ENCODE measurements around the gene EPHA8.

Gene EPHA8

DNA sequence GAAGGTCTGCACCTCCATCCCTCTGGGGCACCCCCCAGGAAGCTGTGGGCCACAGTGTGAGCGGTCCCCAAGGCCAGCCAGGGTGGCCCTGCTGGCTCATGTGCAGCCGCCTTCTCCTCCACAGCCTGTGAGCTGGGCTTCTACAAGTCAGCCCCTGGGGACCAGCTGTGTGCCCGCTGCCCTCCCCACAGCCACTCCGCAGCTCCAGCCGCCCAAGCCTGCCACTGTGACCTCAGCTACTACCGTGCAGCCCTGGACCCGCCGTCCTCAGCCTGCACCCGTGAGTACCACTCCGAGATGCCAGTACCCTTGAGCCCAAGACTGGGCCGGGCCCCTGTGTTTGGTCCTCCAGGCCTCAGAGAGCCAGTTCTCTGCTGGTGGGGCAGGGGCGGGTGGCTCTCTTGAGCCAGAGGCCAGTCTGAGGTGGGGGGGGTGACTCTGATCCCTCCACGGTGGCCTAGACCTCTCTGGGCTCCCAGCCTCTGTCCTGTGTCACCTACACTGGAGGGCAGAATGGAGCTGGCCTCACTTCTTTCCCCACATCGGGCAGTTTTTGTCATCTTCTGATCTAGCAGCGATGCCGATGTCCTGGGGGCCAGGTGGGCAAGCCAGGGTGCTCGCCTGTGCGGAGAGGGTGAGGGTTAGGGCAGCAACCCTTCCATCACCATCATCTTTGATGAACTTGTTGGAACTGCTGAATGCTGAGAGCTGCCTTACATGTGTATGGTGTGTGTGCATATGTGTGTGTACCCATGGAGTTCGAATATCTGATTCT, 23.3 kb downstream of the EPHA8 start:
- Histone ChIP-seq H2BK120ac (ENCODE audit: insufficient read depth, low read length, poor library complexity) (no peak overlapping the region), H3K79me2 (ENCODE audit: control insufficient read depth, insufficient read depth, low read length, poor library complexity) (no peaks in the 10 kb centered on the region), H3K4ac (ENCODE audit: low read depth, low read length) (no peak overlapping the region), H3K36me3 (ENCODE audit: control insufficient read depth in 1 of 2, insufficient read depth in 2 of 2, low read length in 2 of 2) (no peaks in the 10 kb centered on the region), H4K91ac (ENCODE audit: low read depth, low read length) (no peak overlapping the region), H4K8ac (ENCODE audit: low read depth, low read length) (no peak overlapping the region), H3K4me2 (ENCODE audit: low read length) (no peak overlapping the region), H2BK12ac (ENCODE audit: low read length) (no peak overlapping the region), H3K79me1 (ENCODE audit: low read length) (no peaks in the 10 kb centered on the region), H3K9ac (ENCODE audit: low read length) (no peak overlapping the region), H3K4me3 (ENCODE audit: low read depth, low read length) (no peak overlapping the region), H3K9me3 (ENCODE audit: insufficient read depth, low read depth, low read length) (no peaks in the 10 kb centered on the region), H3K27ac (ENCODE audit: low read depth, low read length) (no peak overlapping the region), H4K12ac (ENCODE audit: low read depth, low read length) (no peak overlapping the region), H2BK5ac (ENCODE audit: low read depth, low read length, poor library complexity) (no peak overlapping the region), H3K14ac (ENCODE audit: low read length) (no peak overlapping the region), H3K23ac (ENCODE audit: low read length) (no peak overlapping the region), H3K4me1 (ENCODE audit: control insufficient read depth in 1 of 2, insufficient read depth in 2 of 2, low read length in 2 of 2) (no peaks in the 10 kb centered on the region), H3K18ac (ENCODE audit: low read length) (no peak overlapping the region), H2AK5ac (ENCODE audit: low read length) (no peak overlapping the region), H2AFZ (ENCODE audit: insufficient read depth, low read length, poor library complexity) (no peak overlapping the region), H3K27me3 (ENCODE audit: insufficient read depth, low read length) (no peaks in the 10 kb centered on the region)
- DNase-seq: no peak
- no CpG with 5 or more reads among the region's 19 CpGs for WGBS (ENCODE audit: extremely low coverage, insufficient coverage, insufficient read length)

DNA sequence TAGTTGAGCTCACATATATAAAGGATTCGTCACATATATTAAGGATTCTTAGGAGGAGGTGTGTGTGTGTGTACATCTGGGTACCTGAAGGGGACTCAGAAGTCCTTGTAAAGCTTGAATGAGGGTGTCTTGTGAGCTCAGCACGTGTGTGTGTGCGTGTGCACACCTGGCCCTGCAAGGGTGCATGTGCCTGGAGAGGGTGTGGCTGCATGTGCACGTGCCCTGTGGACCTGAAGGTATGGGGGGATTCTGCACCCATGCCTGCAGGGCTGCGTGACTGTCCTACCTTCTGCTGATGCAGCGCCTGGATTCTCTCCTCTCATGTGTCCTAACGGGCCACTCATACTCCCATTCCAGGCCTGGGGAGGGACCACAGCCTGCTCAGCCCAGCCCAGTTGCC, 24.0 kb downstream of the EPHA8 start:
- no peak overlapping the region for H3K14ac ChIP-seq (ENCODE audit: low read length)
- H4K8ac ChIP-seq (ENCODE audit: low read depth, low read length): no peak overlapping the region

DNA sequence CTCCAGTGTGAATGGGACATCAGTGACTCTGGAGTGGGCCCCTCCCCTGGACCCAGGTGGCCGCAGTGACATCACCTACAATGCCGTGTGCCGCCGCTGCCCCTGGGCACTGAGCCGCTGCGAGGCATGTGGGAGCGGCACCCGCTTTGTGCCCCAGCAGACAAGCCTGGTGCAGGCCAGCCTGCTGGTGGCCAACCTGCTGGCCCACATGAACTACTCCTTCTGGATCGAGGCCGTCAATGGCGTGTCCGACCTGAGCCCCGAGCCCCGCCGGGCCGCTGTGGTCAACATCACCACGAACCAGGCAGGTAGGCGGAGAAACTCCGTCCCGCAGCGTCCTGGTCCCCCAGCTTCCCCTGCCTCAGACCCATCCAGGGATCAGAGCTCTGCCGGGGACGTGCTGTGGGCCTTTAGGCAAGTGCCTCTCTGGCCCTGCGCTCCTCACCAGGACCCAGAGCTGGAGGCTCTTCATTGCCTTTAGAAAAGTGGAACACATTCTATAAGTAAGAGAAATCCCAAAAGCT, 25.7 kb downstream of the EPHA8 start:
- no peak overlapping the region for H4K91ac ChIP-seq (ENCODE audit: low read depth, low read length)
- H2AK5ac ChIP-seq (ENCODE audit: low read length): no peak overlapping the region
- no peaks in the 10 kb centered on the region for H3K36me3 ChIP-seq (ENCODE audit: control insufficient read depth in 1 of 2, insufficient read depth in 2 of 2, low read length in 2 of 2)
- H2AFZ ChIP-seq (ENCODE audit: insufficient read depth, low read length, poor library complexity): no peak overlapping the region
- H3K18ac ChIP-seq (ENCODE audit: low read length): no peak overlapping the region
- no peak overlapping the region for H2BK120ac ChIP-seq (ENCODE audit: insufficient read depth, low read length, poor library complexity)
- no peak overlapping the region for H3K4me3 ChIP-seq (ENCODE audit: low read depth, low read length)
- peaks cover 2% of the 10 kb centered on the region for H3K27me3 ChIP-seq (ENCODE audit: insufficient read depth, low read length)
- H3K79me1 ChIP-seq (ENCODE audit: low read length): no peaks in the 10 kb centered on the region
- H3K9ac ChIP-seq (ENCODE audit: low read length): no peak overlapping the region
- H4K12ac ChIP-seq (ENCODE audit: low read depth, low read length): no peak overlapping the region
- peaks cover 3% of the 10 kb centered on the region for H3K9me3 ChIP-seq (ENCODE audit: insufficient read depth, low read depth, low read length)
- no peak overlapping the region for H4K8ac ChIP-seq (ENCODE audit: low read depth, low read length)
- H3K23ac ChIP-seq (ENCODE audit: low read length): no peak overlapping the region
- no peak for DNase-seq
- H2BK12ac ChIP-seq (ENCODE audit: low read length): no peak overlapping the region
- no peak overlapping the region for H3K4me2 ChIP-seq (ENCODE audit: low read length)
- no peak overlapping the region for H3K27ac ChIP-seq (ENCODE audit: low read depth, low read length)
- no CpG with 5 or more reads among the region's 24 CpGs for WGBS (ENCODE audit: extremely low coverage, insufficient coverage, insufficient read length)
- H3K4ac ChIP-seq (ENCODE audit: low read depth, low read length): no peak overlapping the region
- H3K79me2 ChIP-seq (ENCODE audit: control insufficient read depth, insufficient read depth, low read length, poor library complexity): no peaks in the 10 kb centered on the region
- H3K14ac ChIP-seq (ENCODE audit: low read length): no peak overlapping the region
- no peaks in the 10 kb centered on the region for H3K4me1 ChIP-seq (ENCODE audit: control insufficient read depth in 1 of 2, insufficient read depth in 2 of 2, low read length in 2 of 2)
- H2BK5ac ChIP-seq (ENCODE audit: low read depth, low read length, poor library complexity): no peak overlapping the region

More for the DNA sequence above, 24.0 kb downstream of the EPHA8 start:
- H3K23ac ChIP-seq (ENCODE audit: low read length): no peak overlapping the region
- peak overlapping the region; percentile 32 for H3K4me3 ChIP-seq (ENCODE audit: low read depth, low read length)
- H3K79me1 ChIP-seq (ENCODE audit: low read length): no peaks in the 10 kb centered on the region
- no peak overlapping the region for H3K9ac ChIP-seq (ENCODE audit: low read length)
- no peak overlapping the region for H2BK5ac ChIP-seq (ENCODE audit: low read depth, low read length, poor library complexity)
- H3K27ac ChIP-seq (ENCODE audit: low read depth, low read length): no peak overlapping the region
- H2AK5ac ChIP-seq (ENCODE audit: low read length): no peak overlapping the region
- H3K4me1 ChIP-seq (ENCODE audit: control insufficient read depth in 1 of 2, insufficient read depth in 2 of 2, low read length in 2 of 2): no peaks in the 10 kb centered on the region
- no CpG with 5 or more reads among the region's 7 CpGs for WGBS (ENCODE audit: extremely low coverage, insufficient coverage, insufficient read length)
- H3K4ac ChIP-seq (ENCODE audit: low read depth, low read length): no peak overlapping the region
- no peak overlapping the region for H2BK12ac ChIP-seq (ENCODE audit: low read length)
- no peak overlapping the region for H2BK120ac ChIP-seq (ENCODE audit: insufficient read depth, low read length, poor library complexity)
- H3K36me3 ChIP-seq (ENCODE audit: control insufficient read depth in 1 of 2, insufficient read depth in 2 of 2, low read length in 2 of 2): no peaks in the 10 kb centered on the region
- no peaks in the 10 kb centered on the region for H3K27me3 ChIP-seq (ENCODE audit: insufficient read depth, low read length)
- H3K18ac ChIP-seq (ENCODE audit: low read length): no peak overlapping the region
- no peaks in the 10 kb centered on the region for H3K79me2 ChIP-seq (ENCODE audit: control insufficient read depth, insufficient read depth, low read length, poor library complexity)
- H3K9me3 ChIP-seq (ENCODE audit: insufficient read depth, low read depth, low read length): no peaks in the 10 kb centered on the region
- no peak overlapping the region for H3K4me2 ChIP-seq (ENCODE audit: low read length)
- H4K12ac ChIP-seq (ENCODE audit: low read depth, low read length): no peak overlapping the region
- no peak for DNase-seq
- H4K91ac ChIP-seq (ENCODE audit: low read depth, low read length): no peak overlapping the region
- H2AFZ ChIP-seq (ENCODE audit: insufficient read depth, low read length, poor library complexity): no peak overlapping the region

DNA sequence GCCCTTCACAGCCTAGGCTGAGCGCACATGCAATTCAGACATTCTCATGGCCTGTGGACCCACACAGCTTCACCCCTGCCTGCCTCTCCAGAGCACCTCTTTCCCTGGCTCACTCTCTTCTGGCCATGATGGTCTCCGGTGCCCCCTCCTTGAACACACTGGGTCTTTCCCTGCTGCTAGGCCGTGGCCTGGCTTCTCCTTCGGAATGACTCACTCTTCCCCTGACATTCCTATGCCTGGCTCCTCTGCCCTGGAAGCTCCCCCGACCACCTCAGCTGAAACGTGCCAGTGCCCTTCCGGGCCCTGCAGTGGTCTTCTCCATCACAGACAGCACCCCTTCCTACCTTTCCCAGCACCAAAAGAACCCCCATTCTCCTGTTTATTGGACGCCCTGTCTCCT, 28.3 kb downstream of the EPHA8 start:
- Histone ChIP-seq H2BK12ac (ENCODE audit: low read length) (no peak overlapping the region), H2BK5ac (ENCODE audit: low read depth, low read length, poor library complexity) (no peak overlapping the region)
- WGBS (ENCODE audit: extremely low coverage, insufficient coverage, insufficient read length): no CpG with 5 or more reads among the region's 8 CpGs

More for the DNA sequence above, 28.3 kb downstream of the EPHA8 start:
- Histone ChIP-seq H3K27me3 (ENCODE audit: insufficient read depth, low read length) (peaks cover 2% of the 10 kb centered on the region), H3K4me3 (ENCODE audit: low read depth, low read length) (no peak overlapping the region), H3K14ac (ENCODE audit: low read length) (no peak overlapping the region), H2BK120ac (ENCODE audit: insufficient read depth, low read length, poor library complexity) (no peak overlapping the region), H3K4me1 (ENCODE audit: control insufficient read depth in 1 of 2, insufficient read depth in 2 of 2, low read length in 2 of 2) (no peaks in the 10 kb centered on the region), H3K9ac (ENCODE audit: low read length) (no peak overlapping the region), H3K4ac (ENCODE audit: low read depth, low read length) (no peak overlapping the region), H3K23ac (ENCODE audit: low read length) (no peak overlapping the region), H3K4me2 (ENCODE audit: low read length) (no peak overlapping the region), H4K91ac (ENCODE audit: low read depth, low read length) (no peak overlapping the region), H3K27ac (ENCODE audit: low read depth, low read length) (no peak overlapping the region), H4K8ac (ENCODE audit: low read depth, low read length) (no peak overlapping the region), H3K9me3 (ENCODE audit: insufficient read depth, low read depth, low read length) (peaks cover 5% of the 10 kb centered on the region), H2AFZ (ENCODE audit: insufficient read depth, low read length, poor library complexity) (no peak overlapping the region), H3K36me3 (ENCODE audit: control insufficient read depth in 1 of 2, insufficient read depth in 2 of 2, low read length in 2 of 2) (no peaks in the 10 kb centered on the region), H4K12ac (ENCODE audit: low read depth, low read length) (no peak overlapping the region), H3K18ac (ENCODE audit: low read length) (no peak overlapping the region), H3K79me1 (ENCODE audit: low read length) (no peaks in the 10 kb centered on the region), H2AK5ac (ENCODE audit: low read length) (no peak overlapping the region), H3K79me2 (ENCODE audit: control insufficient read depth, insufficient read depth, low read length, poor library complexity) (no peaks in the 10 kb centered on the region)
- no peak for DNase-seq
